ENCODE data around the gene PSME3. TPM values are rescaled to one million over a fixed set of nuclear protein-coding genes. Genes with fewer than 3 reads are reported as not detected.
A peak's percentile ranks its signal among the peaks of the same experiment; 100 is the strongest.
"Not testable (repeated sequence)": the region's sequence is repeated elsewhere in the genome, so short reads cannot be mapped to it uniquely, and the experiment has no call there.

The PSME3 gene
- total RNA-seq, 1 donor from 2014 or later: 37.9 TPM

DNA sequence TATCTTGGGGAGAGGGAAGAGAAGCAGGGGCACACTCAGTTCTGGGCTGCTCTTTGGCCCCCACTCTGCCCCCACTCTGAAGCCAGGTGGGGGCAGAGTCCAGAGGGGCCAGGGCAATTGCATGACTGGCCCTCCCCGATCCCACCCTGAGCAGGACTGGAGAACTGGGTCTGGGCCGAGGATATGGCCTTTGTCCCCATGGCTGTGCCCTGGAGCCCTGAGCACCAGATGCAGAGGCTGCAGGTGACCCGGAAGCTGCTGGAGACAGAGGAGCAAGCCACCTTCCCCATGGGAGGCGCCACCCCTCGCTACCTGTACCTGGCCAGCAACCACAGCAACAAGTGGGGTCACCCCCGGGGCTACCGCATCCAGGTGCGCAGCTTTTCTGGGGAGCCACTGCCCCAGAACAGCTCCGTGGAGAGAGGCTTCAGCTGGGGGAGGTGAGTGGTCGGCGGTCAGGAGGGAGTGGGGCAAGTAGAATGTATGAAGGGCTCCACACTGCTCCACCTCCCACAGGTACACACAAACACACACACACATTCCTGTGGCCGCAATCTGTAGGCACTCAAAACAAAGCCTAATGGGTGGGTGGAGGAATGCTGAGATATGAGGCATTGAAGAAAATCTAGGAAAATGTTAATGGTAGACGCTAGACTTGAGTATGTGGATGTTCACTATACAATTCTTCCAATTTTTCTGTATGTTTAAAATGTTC, 39.2 kb downstream of the PSME3 start:
- DNase-seq (ENCODE audit: low spot score in 2 of 2) (no peak), FAIRE-seq (no peak)

GRCh38 chr17:42873315-42873714, 40.1 kb downstream of the PSME3 start:
- FAIRE-seq (no peak), DNase-seq (ENCODE audit: low spot score in 2 of 2) (no peak)

GRCh38 chr17:42873932-42874695, 40.9 kb downstream of the PSME3 start:
- not testable (repeated sequence) for FAIRE-seq

DNA sequence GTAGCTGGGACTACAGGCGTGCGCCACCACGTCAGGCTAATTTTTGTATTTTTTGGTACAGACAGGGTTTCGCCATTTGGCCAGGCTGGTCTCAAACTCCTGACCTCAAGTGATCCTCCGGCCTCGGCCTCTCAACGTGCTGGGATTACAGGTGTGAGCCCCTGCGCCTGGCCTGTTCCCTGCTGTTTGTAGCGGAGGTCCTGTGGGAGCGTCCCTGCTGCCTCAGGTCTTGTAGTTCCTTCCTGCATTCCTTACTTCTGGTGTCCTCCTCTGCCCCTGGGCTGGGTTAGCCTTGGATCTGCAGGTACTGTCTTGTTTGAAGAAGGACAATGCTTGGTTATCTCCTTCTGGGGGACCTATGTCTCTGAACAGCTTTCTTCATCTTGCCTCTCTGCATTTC, 43.8 kb downstream of the PSME3 start:
- no peak for FAIRE-seq

More at GRCh38 chr17:42873932-42874695, 40.9 kb downstream of the PSME3 start:
- not testable (repeated sequence) for DNase-seq (ENCODE audit: low spot score in 2 of 2)

DNA sequence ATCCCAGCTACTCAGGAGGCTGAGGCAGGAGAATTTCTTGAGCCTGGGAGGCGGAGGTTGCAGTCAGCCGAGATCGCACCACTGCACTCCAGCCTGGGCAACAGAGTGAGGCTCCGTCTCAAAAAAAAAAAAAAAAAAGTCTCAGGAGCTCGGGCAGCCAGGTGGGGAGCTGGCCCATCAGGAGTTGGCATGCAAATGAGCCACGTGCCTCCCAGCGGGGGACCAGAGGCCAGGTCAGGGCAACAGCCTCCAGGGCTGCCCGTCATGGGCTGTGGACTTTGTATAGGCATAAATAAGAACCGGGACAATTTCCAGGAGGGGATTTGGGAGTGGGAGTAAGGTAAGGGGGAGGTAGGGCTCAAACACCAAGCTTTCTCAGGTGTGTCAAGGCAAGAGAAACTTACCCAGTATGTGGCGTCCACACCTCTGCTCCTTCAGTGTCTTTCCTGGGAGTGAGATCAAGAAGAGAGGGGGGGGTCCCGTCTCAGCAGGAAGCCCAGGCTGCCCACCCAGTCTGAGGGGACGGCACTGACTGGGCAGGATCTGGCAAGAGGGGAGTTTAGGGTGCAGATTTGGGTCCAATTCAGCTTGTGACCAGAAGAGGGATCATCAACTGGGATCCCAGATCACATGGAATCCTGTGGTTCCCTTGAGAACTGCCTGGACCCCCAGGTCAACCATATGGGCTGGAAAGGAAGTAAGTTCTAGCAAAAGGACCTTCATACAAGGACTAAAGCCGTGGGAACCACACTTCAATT, 45.1 kb downstream of the PSME3 start:
- DNase-seq (ENCODE audit: low spot score in 2 of 2): no peak
- no peak for FAIRE-seq

More for the DNA sequence above, 43.8 kb downstream of the PSME3 start:
- DNase-seq (ENCODE audit: low spot score in 2 of 2): no peak

DNA sequence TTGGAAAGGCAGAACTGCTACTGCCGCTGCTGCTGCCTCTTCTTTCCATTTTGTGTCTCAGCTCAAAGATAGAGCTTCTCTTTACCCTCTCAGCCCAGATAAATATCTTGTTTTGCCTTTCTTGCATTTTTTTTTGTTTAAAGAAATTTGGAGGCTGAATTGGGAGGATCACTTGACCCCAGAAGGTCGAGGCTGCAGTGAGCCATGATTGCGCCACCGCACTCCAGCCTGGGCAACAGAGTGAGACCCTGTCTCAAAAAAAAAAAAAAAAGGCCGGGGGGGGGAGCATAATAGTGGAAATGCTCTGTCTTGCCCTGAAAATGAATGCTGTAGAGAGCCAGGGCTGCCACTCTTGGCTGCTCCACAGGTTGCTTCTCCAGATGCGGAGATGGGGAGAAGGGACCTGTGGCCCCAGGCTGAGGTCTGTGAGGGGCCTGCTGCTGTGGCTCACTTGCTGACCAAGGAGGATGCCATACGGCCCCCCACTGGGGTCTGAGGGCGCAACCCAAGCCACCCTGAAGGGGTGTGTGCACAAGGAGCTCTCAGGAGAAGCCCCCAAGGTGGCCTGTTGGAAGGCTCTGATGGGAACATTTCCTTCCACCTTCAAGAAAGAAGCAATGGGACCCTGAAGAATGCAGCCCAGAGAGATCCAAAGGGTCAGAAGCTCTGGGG, 45.9 kb downstream of the PSME3 start:
- FAIRE-seq (no peak), DNase-seq (ENCODE audit: low spot score in 2 of 2) (no peak)

GRCh38 chr17:42879596-42879985, 46.4 kb downstream of the PSME3 start:
- FAIRE-seq (no peak), DNase-seq (ENCODE audit: low spot score in 2 of 2) (no peak)

- FAIRE-seq: no peak
- no peak for DNase-seq (ENCODE audit: low spot score in 2 of 2)
Observed at GRCh38 chr17:42880776-42881310, 47.6 kb downstream of the PSME3 start.

DNA sequence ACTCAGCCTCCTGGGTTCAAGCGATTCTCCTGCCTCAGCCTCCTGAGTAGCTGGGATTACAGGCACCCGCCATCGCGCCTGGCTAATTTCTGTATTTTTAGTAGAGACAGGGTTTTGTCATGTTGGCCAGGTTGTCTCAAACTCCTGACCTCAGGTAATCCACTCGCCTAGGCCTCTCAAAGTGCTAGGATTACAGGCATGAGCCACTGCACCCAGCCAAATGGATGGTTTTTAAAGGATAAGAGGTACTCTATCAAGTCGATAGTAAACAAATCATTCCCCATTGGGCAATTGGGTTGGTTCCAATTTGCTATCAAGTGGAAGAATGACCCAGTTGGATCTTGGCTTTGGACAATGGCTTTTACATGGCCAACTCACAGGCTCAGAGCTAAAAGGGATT, 48.5 kb downstream of the PSME3 start:
- not testable (repeated sequence) for DNase-seq (ENCODE audit: low spot score in 2 of 2); FAIRE-seq

DNA sequence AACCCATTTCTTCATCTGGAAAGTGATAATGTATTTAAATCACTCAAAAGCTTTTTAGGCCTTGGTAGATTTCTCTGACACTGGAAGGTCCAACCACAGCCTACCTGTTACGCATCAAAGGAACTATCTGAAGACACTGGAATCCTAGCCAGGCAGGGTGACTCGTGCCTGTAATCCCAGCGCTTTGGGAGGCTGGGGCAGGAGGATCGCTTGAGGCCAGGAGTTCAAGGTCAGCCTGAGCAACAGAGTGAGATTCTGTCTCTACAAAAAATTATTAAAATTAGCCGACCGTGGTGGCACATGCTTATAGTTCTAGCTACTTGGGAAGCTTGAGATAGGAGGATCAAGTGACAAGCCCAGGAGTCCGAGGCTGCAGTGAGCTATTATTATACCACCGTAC, 49.0 kb downstream of the PSME3 start:
- DNase-seq (ENCODE audit: low spot score in 2 of 2) (no peak), FAIRE-seq (no peak)

- no peak for FAIRE-seq
Observed at GRCh38 chr17:42883802-42884558, 50.8 kb downstream of the PSME3 start.

GRCh38 chr17:42885806-42886205, 52.6 kb downstream of the PSME3 start:
- DNase-seq (ENCODE audit: low spot score in 2 of 2); FAIRE-seq: not testable (repeated sequence)

More at GRCh38 chr17:42883802-42884558, 50.8 kb downstream of the PSME3 start:
- no peak for DNase-seq (ENCODE audit: low spot score in 2 of 2)

DNA sequence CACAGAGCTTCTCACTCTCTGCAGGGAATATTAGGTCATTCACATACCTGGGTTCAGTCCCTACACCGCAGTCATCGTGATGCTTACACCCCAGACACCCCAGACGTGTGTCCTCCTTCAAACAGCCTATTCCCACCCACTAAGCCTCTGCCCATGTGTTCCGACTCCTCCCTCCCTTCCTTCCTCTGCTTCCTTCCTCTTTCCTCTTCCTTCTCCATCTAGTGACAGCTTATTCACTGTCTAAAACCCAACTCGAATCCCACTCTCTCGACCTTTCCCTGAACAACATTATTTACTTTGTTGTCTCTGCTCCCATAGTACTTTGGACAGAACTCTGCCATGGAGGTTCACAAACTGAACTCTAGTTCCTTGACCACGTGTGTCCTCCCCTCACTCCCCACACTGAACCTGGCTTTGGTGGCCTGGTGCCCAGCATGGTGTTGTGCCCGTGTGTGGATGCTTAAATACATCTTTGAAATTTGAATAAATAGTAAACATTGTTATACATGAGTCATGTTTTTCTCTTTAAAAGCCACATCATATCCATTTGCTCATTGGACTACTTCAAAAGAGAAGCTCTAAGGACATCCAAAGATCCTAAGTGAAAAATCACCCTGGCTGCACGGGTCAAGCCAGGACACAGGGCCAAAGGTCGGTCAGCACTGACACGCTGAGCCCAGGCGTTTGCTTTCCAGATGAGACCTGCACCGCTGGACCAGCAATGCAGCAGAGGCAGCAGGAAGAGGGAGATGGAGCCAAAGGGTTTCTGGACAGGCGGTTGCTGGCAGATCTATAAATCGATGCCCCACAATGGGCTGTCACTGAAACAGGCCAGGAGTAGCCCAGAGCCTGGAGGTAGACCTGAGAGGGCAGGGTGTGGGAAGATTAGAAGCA, 53.3 kb downstream of the PSME3 start:
- no peak for FAIRE-seq
- no peak for DNase-seq (ENCODE audit: low spot score in 2 of 2)

DNA sequence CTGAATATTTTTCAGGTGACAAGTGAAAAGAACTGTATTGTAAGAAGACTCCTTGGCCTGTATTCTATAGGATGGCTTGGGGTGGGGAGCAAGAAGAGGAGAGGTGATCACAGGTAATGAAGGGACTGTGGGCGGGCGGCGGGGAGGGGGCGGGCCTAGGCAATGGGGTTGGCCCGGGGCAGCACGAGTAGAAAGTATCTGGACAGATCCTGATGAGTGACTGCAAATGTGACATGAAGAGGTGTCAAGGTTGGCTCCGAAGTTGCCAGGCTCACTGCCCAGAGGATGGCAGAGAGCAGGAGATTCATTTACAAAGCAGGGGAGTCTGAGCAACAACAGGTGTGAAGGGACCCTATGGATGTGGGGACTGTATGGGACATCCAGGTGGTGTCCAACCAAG, 56.6 kb downstream of the PSME3 start:
- FAIRE-seq (no peak), DNase-seq (ENCODE audit: low spot score in 2 of 2) (no peak)

GRCh38 chr17:42891539-42892152, 58.4 kb downstream of the PSME3 start:
- FAIRE-seq: no peak

GRCh38 chr17:42893359-42893758, 60.2 kb downstream of the PSME3 start:
- no peak for DNase-seq (ENCODE audit: low spot score in 2 of 2)
- FAIRE-seq: no peak

More at GRCh38 chr17:42891539-42892152, 58.4 kb downstream of the PSME3 start:
- DNase-seq (ENCODE audit: low spot score in 2 of 2): peak in 1 of 2 donors; percentile 37

All from frontal cortex (tissue), 4 donors.